Measurements from ENCODE around the gene FANCI. TPM values are rescaled to one million over a fixed set of nuclear protein-coding genes. Genes with fewer than 3 reads are reported as not detected.

Gene FANCI
- 19.9 and 39.7 TPM in 2 replicates for total RNA-seq

GRCh38 chr15:89243691-89244573 lies at the start of gene FANCI:
FANCI (plus strand) TSS chr15:89243979; CDS start chr15:89247648, 3,669 bp downstream.

GRCh38 chr15:89221543-89221942 lies 22.2 kb upstream of the FANCI start, which contains the start of gene RLBP1:
RLBP1 (minus strand) TSS chr15:89221579; CDS start chr15:89218975, 2,604 bp downstream.

DNA sequence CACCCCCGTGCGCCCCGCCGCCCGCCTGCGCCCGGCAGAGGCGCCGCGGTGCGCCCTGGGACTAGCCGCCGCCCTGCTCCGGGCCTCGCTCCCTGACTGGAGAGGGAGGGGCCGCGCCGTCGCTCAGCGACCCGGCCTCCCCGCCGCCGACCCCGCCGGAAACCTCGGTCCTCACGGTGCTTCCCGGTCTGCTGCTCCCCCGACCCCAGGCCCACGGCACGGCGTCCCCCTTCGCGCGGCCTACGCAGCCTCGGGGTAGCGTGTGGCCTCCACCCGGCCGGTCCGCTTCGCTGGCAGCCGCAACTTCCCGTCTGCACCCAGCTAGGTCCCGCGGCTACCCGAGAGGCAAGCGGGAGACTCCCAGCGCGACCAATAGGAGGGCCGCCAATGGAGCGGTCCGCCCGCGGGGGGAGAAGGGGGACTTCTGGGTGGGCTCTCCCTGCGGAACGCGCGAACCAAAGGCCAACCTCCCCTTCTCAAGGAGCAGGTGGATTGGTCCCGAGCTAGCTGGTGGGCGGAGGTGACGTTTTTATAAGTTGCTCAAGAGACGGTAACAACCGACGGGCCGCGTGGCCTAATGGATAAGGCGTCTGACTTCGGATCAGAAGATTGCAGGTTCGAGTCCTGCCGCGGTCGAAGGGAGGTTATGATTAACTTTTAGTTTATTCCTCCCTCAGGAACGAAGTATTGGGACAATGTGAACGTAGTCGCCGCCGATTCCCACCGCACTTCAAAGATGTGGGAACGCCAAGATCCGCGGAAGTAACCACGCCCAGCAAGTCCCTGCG lies 90.9 kb downstream of the FANCI start, which contains the start of gene POLG:
TSS of gene POLG (minus strand) at position 315 of the 788 bp plus-strand sequence. CDS start 1,070 bp downstream, outside the sequence.

Other genes starting within 250 kb of the FANCI start
- gene ABHD2, start 155.5 kb upstream of the FANCI start, total RNA-seq: 29.1 and 32.9 TPM in 2 replicates
- gene RLBP1, start 22.4 kb upstream of the FANCI start, total RNA-seq: not detected in 2 replicates
- gene POLG, start 90.8 kb downstream of the FANCI start, total RNA-seq: 83.1 and 111 TPM in 2 replicates